ENCODE results near the gene AGPAT2. TPM values are rescaled to one million over a fixed set of nuclear protein-coding genes. Genes with fewer than 3 reads are reported as not detected.

The AGPAT2 gene
- total and polyA plus RNA-seq, 2 of the 4 experiments (the other 2 are of a cell fraction): 16.1 to 39.5 TPM

DNA sequence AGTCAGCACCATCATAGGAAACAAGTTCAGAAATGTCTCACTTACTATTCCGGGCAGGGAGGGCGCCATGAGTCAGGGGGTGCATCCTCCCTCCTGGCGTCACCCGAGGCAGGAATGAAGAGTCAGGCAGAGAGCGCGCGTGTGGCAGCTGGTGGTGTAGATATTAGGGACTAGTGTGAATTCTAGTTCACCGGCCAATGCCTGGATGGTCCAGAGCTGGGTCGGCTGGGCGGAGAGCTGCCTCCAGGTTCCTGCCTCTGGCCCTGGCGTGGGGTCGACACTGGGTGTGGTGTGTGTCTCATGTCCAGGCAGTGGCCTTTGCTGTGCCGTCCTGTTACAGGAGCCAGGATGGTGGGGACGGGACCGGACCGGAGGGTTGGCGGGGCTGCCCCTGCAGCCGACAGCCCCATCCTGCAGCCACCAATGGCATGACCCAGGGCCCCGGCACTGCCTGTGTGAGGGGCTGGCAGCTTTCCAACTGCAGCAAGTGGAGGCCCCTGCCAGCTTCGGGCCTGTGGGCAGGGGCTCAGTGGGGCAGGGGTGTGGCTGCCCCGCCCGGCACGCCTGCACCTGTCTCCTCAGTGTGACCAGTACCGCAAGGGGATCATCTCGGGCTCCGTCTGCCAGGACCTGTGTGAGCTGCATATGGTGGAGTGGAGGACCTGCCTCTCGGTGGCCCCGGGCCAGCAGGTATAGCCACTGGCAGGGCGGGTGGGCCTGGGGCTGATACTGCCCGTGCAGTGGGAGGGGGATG is 34.3 kb upstream of the AGPAT2 start:
- H2BK120ac ChIP-seq (ENCODE audit: low read depth, low read length): no peak overlapping the region
- no peak overlapping the region for H2BK5ac ChIP-seq (ENCODE audit: low read depth, low read length, poor library complexity, severe bottlenecking)
- no peaks in the 10 kb centered on the region for H3K9me3 ChIP-seq (ENCODE audit: control insufficient read depth, insufficient read depth, low read length)
- no peak overlapping the region for H2BK20ac ChIP-seq (ENCODE audit: low read depth, low read length)
- peaks cover 19% of the 10 kb centered on the region for H3K4me1 ChIP-seq (ENCODE audit: control insufficient read depth, insufficient read depth, low read length)
- no peak overlapping the region for H4K8ac ChIP-seq (ENCODE audit: low read depth in 2 of 2, low read length in 2 of 2)
- DNase-seq: peak; percentile 80
- H3K27ac ChIP-seq (ENCODE audit: insufficient read depth, low read length): no peak overlapping the region
- H3K4ac ChIP-seq (ENCODE audit: low read depth, low read length): no peak overlapping the region
- ChIA-PET CTCF (no interaction called here), POLR2A (ENCODE audit: unreplicated experiment) (interaction anchor here (0.6 kb wide), 1 partner anchor 200 kb away, joined by 3 read pairs; no protein-coding TSS in a partner anchor)
- no peak overlapping the region for H4K5ac ChIP-seq (ENCODE audit: low read depth, low read length)
- no peak overlapping the region for H3K23ac ChIP-seq (ENCODE audit: low read depth, low read length)
- peak overlapping the region; percentile 58 for H2AFZ ChIP-seq (replicated peaks; ENCODE audit: low read length, poor library complexity)
- H3K4me2 ChIP-seq (ENCODE audit: low read depth, low read length): no peak overlapping the region
- H2AK5ac ChIP-seq (ENCODE audit: low read depth, low read length): peak overlapping the region; percentile 8; the same call in 1 of the 2 replicates
- dilution Hi-C loops (cut with HindIII; ENCODE audit: low sequenced_read_pairs, unreplicated experiment): no loop called here
- H3K9me1 ChIP-seq (ENCODE audit: insufficient read depth, low read length): peaks cover 16% of the 10 kb centered on the region
- no peak overlapping the region for H3K18ac ChIP-seq (ENCODE audit: low read depth, low read length)
- H2BK15ac ChIP-seq (ENCODE audit: low read depth, low read length): no peak overlapping the region
- no peak overlapping the region for H3K9ac ChIP-seq (ENCODE audit: low read depth, low read length)
- H3K56ac ChIP-seq (ENCODE audit: extremely low read depth, insufficient read depth, low read length): no peak overlapping the region
- no peak overlapping the region for H4K91ac ChIP-seq (ENCODE audit: insufficient read depth, low read depth, low read length)
- no peak overlapping the region; the same call in 1 of the 2 replicates for H3K14ac ChIP-seq (replicated peaks; ENCODE audit: low read depth, low read length)
- peaks cover 47% of the 10 kb centered on the region for H3K36me3 ChIP-seq (ENCODE audit: control insufficient read depth, insufficient read depth, low read length)
- peak overlapping the region; percentile 78 for H2AK9ac ChIP-seq (replicated peaks; ENCODE audit: low read depth, low read length, poor library complexity)
- H4K20me1 ChIP-seq (ENCODE audit: insufficient read depth, low read length): peaks cover 67% of the 10 kb centered on the region
- no peaks in the 10 kb centered on the region for H3K27me3 ChIP-seq (ENCODE audit: control insufficient read depth, insufficient read depth, low read length)
- no peak overlapping the region for H3K4me3 ChIP-seq (ENCODE audit: insufficient read depth, low read depth, low read length)
- 78% methylated on average over 12 of the region's 30 CpGs; no CpG with 5 or more reads in 1 of the 2 experiments for WGBS, 2 experiments (ENCODE audit: extremely low coverage in 2 of 2, insufficient read length in 1 of 2)
- BruUV-seq (replicated peaks): no TSS peak
- H3K79me1 ChIP-seq (ENCODE audit: low read depth in 1 of 2, low read length in 2 of 2): peaks cover 8 to 37% of the 10 kb centered on the region in 2 experiments
- TF ChIP-seq MAZ (IDR thresholded peaks at IDR 0.05; ENCODE audit: borderline replicate concordance, low read depth, low read length) (peak; percentile 52; the same call in 1 of the 2 replicates), BHLHE40 (IDR thresholded peaks at IDR 0.05; ENCODE audit: low read depth, low read length) (peak; percentile 43), FOS (IDR thresholded peaks at IDR 0.05; ENCODE audit: low read depth, low read length) (0 out of 2 replicates have a peak, but pooled peaks have one; percentile 31), MAFK (IDR thresholded peaks at IDR 0.05; ENCODE audit: low read depth, low read length) (peak; percentile 4; the same call in 1 of the 2 replicates), RAD21 (IDR thresholded peaks at IDR 0.05; ENCODE audit: low read length) (no peak), POLR2A (IDR thresholded peaks at IDR 0.05; ENCODE audit: low read depth, low read length) (no peak)
- in situ Hi-C loops (cut with MboI; ENCODE audit: low sequenced_read_pairs): no loop called here
- intact Hi-C loops (cut with micrococcal nuclease): no loop called here
- ATAC-seq (ENCODE audit: low read depth): peak; percentile 45

All from IMR-90 (cell line).